IMR-90 (cell line): ENCODE measurements around the gene METTL2B.

Experiments used
- CEBPB ChIP-seq: IDR thresholded peaks from 2 replicates; pipeline ENCODE4 v1.6.1; 2012; ENCODE audit warnings: low read depth, low read length, improper control_type of control experiment
- CHD1 ChIP-seq: IDR thresholded peaks from 2 replicates; pipeline ENCODE4 v1.6.1; 2012; ENCODE audit warnings: low read depth, low read length, improper control_type of control experiment
- CTCF ChIP-seq: conservative IDR thresholded peaks from 2 replicates; pipeline ENCODE4 v1.5.1; 2012; ENCODE audit warnings: mild to moderate bottlenecking, low read depth, low read length, improper control_type of control experiment
- MXI1 ChIP-seq: IDR thresholded peaks from 2 replicates; pipeline ENCODE4 v1.6.1; 2012; ENCODE audit warnings: low read depth, mild to moderate bottlenecking, low read length, moderate library complexity, borderline replicate concordance
- NFE2L2 ChIP-seq: fragments of 150-350 bp; IDR thresholded peaks from 2 replicates; pipeline ENCODE4 v1.6.1; 2016; ENCODE audit warnings: low read depth, mild to moderate bottlenecking, low read length
- POLR2A ChIP-seq: IDR thresholded peaks from 2 replicates; pipeline ENCODE4 v1.6.1; 2012; ENCODE audit warnings: mild to moderate bottlenecking, low read depth, low read length
- RAD21 ChIP-seq: IDR thresholded peaks from 2 replicates; pipeline ENCODE4 v1.6.1; 2012; ENCODE audit warnings: low read length, improper control_type of control experiment
- RCOR1 ChIP-seq: IDR thresholded peaks from 2 replicates; pipeline ENCODE4 v1.6.1; 2012; ENCODE audit warnings: mild to moderate bottlenecking, low read length, improper control_type of control experiment; ENCODE audit not compliant: insufficient replicate concordance
- RFX5 ChIP-seq: IDR thresholded peaks from 2 replicates; pipeline ENCODE4 v1.8.0; 2012; ENCODE audit warnings: low read depth, mild to moderate bottlenecking, low read length, moderate library complexity
- SMC3 ChIP-seq: fragments of 150-350 bp; IDR thresholded peaks from 2 replicates; pipeline ENCODE4 v1.6.1; 2016; ENCODE audit warnings: low read depth, mild to moderate bottlenecking, antibody characterized with exemption, low read length, moderate library complexity
- TF ChIP-seq, protein P1 (sequence below): fragments of 150-350 bp; IDR thresholded peaks from 2 replicates; pipeline ENCODE4 v1.6.1; 2017; ENCODE audit warnings: mild to moderate bottlenecking, antibody characterized with exemption, low read length, low read depth
- TF ChIP-seq, protein P2 (sequence below): fragments of 150-350 bp; IDR thresholded peaks from 2 replicates; pipeline ENCODE4 v1.6.1; 2016; ENCODE audit warnings: low read depth, mild to moderate bottlenecking, low read length, moderate library complexity, borderline replicate concordance

DNA sequence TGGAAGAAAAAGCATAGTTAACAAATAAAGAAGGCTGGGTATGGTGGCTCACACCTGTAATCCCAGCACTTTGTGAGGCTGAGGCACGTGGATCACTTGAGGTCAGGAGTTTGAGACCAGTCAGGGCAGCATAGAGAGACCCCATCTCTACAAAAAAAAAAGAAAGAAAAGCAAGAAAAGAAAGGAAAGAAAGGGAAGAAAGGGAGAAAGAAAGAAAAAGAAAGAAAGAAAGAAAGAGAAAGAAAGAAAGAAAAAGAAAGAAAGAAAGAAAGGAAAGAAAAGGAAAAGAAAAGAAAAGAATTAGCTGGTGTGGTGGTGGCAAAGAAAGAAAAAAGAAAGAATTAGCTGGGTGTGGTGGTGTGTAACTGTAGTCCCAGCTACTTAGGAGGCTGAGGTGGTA is 24.0 kb upstream of the METTL2B start:
- TF ChIP-seq CTCF (no peak), SMC3 (no peak), POLR2A (no peak), NFE2L2 (no peak), RAD21 (no peak), CEBPB (no peak), RFX5 (no peak), RCOR1 (no peak), MXI1 (no peak), CHD1 (no peak)
- TF ChIP-seq, protein P1, sequence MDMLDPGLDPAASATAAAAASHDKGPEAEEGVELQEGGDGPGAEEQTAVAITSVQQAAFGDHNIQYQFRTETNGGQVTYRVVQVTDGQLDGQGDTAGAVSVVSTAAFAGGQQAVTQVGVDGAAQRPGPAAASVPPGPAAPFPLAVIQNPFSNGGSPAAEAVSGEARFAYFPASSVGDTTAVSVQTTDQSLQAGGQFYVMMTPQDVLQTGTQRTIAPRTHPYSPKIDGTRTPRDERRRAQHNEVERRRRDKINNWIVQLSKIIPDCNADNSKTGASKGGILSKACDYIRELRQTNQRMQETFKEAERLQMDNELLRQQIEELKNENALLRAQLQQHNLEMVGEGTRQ, result no peak
- TF ChIP-seq, protein P2, sequence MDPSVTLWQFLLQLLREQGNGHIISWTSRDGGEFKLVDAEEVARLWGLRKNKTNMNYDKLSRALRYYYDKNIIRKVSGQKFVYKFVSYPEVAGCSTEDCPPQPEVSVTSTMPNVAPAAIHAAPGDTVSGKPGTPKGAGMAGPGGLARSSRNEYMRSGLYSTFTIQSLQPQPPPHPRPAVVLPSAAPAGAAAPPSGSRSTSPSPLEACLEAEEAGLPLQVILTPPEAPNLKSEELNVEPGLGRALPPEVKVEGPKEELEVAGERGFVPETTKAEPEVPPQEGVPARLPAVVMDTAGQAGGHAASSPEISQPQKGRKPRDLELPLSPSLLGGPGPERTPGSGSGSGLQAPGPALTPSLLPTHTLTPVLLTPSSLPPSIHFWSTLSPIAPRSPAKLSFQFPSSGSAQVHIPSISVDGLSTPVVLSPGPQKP, result no peak
